Body of pancreas (tissue), 4 donors: ENCODE results near the gene DLG1.

ENCODE experiments used
- CTCF ChIP-seq, 7 experiments: fragments of 450-650 bp in 4 of 7; fragments of 200-600 bp in 3 of 7; sonication (generic) in 3 of 7; IDR thresholded peaks; one replicate each; pipeline ENCODE4 v1.5.1; 2016 to 2019; ENCODE audit warnings: antibody characterized with exemption in 7 of 7
- POLR2A ChIP-seq, 3 donors: fragments of 450-650 bp; IDR thresholded peaks; one replicate each; pipeline ENCODE4 v1.6.1; 2016; ENCODE audit warnings: antibody characterized with exemption in 3 of 3, mild to moderate bottlenecking in 2 of 3

- no peak for TF ChIP-seq POLR2A (IDR thresholded peaks at IDR 0.05)
- TF ChIP-seq CTCF (IDR thresholded peaks at IDR 0.05) = no peak
Measured at GRCh38 chr3:197219619-197220018, 78.8 kb downstream of the DLG1 start.
